CD1c-positive myeloid dendritic cell (primary cell): ENCODE data around the gene DHX36.

ENCODE experiments used
- DNase-seq: peaks from one replicate; pipeline ENCODE4 v3.0.0-alpha.2; 2016; ENCODE audit errors: extremely low spot score

DHX36 gene, protein sequence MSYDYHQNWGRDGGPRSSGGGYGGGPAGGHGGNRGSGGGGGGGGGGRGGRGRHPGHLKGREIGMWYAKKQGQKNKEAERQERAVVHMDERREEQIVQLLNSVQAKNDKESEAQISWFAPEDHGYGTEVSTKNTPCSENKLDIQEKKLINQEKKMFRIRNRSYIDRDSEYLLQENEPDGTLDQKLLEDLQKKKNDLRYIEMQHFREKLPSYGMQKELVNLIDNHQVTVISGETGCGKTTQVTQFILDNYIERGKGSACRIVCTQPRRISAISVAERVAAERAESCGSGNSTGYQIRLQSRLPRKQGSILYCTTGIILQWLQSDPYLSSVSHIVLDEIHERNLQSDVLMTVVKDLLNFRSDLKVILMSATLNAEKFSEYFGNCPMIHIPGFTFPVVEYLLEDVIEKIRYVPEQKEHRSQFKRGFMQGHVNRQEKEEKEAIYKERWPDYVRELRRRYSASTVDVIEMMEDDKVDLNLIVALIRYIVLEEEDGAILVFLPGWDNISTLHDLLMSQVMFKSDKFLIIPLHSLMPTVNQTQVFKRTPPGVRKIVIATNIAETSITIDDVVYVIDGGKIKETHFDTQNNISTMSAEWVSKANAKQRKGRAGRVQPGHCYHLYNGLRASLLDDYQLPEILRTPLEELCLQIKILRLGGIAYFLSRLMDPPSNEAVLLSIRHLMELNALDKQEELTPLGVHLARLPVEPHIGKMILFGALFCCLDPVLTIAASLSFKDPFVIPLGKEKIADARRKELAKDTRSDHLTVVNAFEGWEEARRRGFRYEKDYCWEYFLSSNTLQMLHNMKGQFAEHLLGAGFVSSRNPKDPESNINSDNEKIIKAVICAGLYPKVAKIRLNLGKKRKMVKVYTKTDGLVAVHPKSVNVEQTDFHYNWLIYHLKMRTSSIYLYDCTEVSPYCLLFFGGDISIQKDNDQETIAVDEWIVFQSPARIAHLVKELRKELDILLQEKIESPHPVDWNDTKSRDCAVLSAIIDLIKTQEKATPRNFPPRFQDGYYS

DNA sequence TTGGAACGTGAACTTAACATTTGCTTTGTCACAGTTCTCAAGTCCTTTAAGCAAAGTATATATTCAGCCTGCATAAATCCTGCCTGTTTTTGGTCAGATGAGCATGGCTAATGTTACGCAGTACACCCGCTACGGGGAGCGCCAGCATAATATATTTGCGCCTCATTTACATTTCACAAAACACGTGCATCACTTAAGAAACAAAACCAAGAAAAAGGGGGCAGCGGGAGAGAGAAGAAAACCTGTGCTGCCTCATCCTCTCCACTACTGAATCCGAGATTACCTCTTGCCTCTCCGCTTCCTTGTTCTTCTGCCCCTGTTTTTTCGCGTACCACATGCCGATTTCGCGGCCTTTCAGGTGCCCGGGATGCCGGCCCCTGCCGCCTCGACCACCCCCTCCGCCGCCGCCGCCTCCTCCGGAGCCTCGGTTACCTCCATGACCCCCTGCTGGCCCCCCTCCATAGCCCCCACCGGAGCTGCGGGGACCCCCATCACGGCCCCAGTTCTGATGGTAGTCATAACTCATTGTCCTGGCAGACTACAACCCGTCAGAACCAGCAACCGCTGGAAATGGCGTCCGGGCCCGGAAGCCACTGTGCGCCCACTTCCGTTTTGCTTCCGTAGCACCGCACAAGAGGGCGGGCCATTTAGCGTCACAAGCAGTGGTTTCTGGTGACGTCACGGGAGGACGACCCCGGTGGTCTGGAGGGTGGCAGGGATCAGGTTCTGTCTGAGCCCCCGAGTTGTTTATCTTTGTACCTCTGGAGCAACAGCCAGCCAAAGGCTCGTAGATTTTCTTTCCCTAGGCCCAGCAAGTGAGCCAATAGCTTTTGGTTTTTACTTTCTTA, at the start of gene DHX36:
TSS of gene DHX36 (minus strand) at position 597 of the 848 bp plus-strand sequence. CDS start at position 526, 71 bp downstream.
- DNase-seq, result peak; percentile 94

DNA sequence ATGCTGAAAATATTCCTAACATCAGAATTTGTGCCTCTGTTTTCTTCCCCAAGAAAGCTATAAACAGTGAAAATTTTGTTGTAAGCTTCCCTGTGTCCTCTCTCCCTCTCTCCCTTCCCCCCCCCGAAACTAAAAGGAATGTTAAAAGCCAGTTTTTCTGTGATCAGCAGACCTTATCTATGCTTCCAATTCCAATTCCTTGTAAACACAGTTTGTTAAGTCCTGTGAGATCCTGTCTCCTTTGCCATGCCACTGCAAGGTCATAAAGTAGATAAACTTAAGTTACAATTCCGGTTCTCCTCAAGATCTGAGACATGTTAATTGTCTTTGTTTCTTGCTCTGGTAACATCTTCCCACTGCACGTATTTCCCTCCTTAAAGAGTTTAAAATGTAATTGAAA, 42.9 kb upstream of the DHX36 start:
- no peak for DNase-seq

DNA sequence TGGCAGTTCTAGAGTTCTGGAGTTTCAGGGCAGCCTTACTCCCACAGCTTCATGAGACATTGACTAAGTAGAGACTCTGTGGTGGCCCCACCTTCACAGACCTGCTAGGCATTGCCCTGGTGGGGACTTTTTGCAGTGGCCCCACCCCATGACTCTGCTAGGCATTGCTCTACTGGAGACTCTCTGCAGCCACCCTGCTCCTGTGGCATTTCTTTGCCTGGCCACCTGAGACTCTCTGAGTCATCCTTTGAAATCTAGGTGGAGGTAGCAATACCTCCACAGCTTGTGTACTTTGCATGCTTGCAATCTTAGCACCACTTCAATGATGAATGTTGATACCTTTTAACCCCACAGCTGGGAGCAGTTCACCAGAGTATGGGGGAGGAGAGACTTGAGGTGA, 40.6 kb upstream of the DHX36 start:
- DNase-seq, result no peak

DNA sequence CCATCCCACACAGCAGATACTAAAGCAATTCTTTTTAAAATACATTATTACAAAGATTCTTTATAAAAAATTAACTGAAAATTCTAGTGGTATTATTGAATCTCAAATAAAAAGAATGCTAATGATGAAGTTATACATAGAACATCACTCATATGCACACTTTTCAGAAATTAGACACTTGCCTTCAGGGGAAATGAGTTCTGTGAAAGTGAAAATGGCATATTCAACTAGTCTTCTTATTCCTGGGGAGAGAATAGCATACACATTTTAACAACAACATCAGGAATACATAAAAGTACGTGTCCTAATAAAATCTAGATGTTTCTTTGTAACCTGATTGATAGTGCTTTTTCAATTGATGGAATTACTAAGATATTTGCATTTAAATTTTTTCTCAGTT, 36.8 kb upstream of the DHX36 start:
- DNase-seq, result no peak

DNA sequence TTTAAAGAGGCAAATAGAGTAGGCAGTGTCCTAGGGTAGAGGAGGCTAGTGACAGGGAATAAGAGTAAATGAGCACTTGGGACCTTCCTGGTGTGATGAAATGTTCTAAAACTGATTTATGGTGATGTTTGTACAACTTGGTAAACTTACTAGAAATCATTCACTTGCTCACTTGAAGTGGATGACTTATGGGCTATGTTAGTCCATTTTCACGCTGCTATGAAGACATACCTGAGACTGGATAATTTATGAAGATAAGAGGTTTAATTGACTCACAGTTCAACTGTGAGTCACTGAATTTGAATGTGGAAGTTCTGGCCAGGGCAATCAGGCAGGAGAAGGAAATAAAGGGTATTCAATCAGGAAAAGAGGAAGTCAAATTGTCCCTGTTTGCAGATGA, 31.7 kb upstream of the DHX36 start:
- DNase-seq, result no peak

DNA sequence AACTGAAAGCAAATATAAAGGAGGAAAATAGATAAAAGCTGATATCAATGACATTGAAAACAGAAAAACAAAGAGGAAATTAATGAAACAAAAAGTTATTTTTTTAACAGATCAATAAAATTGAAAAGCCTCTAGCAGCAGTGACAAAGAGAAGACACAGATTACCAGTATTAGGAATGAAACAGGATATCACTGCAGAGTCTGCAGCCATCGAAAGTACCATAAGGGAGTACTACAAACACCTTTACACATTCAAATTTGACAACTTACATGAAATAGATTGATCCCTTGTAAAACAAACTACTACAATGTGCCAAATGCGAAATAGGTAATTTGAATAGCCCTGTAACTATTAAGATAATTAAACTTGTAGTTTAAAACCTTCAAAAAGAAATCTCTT, 24.9 kb upstream of the DHX36 start:
- DNase-seq, result no peak

DNA sequence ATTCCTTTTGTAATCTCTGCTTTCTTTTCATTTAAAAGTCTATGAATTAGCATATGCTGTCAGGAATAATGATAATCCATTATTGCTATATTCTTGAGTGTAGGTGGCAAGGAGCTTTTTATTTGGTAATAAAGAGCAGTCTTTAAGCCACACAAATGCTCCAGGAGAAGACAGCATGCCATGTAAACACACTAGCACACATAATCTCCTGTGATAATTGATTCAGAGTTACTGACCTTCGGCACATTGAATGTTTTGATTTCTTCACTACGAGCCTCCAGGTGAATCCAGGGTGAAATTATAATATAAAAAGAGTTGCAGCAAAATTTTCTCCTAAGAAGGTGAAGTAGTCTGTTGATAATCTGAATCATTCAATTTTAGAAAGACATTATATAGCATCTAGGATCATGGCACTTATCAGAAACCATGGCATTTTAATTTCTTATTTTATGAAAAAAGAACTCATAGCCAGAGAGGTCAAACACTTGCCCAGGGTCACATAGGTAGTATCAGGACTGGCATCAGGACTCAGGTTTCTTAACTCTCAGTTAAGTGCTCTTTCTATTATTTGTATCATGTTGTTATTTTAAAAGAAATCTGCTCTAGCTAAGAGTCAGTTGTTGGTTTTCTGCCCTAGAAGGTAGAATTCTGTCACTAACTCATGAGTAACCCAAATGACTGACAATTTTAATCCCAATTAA, 21.3 kb upstream of the DHX36 start:
- DNase-seq, result no peak

DNA sequence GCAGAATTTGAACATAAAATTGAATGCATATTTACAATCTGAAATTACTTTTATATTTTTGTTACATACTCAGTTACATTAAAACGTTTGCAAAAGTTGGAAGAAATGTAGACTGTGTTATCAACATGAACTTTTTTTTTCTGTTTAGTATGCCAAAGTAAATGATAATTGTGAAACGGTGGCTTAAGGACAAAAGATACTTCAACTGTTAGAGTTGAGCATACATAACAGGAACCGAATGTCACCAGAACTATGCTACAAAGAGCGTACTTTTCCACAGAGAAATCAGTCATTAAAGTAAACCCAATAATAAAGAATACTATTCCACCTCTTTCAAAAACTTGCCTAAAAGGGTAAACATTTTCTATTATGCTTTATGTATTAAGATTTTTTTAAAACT, 14.3 kb upstream of the DHX36 start:
- no peak for DNase-seq

DNA sequence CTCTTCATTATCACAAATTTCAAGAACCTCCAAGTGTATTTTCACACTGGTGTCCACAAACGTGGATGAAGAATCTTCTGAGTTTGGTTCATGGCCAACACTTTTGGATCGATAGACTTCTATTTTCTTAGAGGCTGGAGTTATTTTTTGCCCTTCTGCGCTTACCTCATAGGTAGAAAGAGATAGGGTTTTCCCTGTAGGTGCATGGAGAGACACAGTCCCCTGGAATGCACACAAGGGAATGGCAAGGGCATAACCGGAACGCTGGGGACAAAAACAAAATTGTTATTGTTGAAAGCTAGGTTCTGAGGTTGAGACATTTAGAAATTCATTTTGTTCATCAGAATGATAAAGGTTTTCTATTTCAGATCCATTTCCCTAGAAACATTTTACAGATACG, 13.7 kb upstream of the DHX36 start:
- no peak for DNase-seq

DNA sequence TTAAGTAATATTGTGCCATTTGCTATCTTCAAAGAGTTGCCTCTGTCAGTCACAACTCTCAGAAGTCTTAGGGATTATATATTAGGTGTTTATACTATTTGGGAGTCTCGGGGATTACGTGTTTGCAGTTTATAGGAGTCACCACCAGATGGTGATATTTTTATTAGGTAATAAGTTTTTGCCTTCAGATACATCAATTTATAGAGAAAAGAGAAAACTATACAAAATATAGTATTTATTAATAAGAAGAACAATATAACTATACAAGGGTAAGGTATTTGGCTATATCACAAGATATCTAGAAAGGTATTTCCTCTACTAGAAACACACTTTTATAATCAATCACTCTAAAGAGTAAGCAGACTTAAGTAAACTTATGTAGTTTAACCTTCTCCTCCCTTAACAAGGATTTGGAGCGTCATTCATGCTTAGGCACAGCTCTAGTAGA, 10.7 kb upstream of the DHX36 start:
- DNase-seq, result peak; percentile 47

DNA sequence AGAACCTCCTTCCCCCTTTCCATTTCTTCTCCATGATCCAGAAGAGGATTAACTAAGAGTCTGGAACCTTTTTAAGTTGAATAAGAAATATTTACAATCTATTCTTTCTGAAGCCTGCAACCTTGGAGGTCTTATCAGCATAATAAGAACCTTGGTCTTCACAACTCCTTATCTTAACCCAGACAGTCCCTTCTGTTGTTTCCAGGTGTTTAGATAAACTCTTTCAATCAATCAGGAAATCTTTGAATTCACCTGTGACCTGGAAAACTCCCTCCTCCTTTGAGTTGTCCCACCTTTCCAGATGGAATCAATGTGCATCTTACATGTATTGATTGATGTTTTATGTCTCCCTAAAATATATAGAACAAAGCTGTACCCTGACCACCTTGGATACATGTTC, 3.6 kb upstream of the DHX36 start:
- DNase-seq, result no peak

DNA sequence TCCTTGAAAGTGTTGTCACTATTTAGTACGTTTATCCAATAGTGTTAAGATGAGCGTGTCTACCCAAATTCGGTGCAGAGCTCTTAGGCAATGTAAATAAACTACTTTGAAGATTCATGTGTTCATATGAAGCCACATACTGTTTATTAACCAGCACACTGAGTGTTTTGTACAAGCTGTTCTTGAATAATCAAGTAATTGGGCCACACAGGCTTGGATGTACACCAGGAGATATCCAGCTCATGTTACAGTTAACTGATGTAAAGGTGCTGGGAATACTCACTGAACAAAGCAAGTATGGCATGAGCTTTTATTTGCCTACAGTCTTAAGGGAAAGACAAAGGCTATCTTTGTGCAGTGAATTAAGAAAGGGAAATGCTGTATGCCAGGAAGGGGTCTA, 632 bp upstream of the DHX36 start:
- DNase-seq, result peak; percentile 8

DNA sequence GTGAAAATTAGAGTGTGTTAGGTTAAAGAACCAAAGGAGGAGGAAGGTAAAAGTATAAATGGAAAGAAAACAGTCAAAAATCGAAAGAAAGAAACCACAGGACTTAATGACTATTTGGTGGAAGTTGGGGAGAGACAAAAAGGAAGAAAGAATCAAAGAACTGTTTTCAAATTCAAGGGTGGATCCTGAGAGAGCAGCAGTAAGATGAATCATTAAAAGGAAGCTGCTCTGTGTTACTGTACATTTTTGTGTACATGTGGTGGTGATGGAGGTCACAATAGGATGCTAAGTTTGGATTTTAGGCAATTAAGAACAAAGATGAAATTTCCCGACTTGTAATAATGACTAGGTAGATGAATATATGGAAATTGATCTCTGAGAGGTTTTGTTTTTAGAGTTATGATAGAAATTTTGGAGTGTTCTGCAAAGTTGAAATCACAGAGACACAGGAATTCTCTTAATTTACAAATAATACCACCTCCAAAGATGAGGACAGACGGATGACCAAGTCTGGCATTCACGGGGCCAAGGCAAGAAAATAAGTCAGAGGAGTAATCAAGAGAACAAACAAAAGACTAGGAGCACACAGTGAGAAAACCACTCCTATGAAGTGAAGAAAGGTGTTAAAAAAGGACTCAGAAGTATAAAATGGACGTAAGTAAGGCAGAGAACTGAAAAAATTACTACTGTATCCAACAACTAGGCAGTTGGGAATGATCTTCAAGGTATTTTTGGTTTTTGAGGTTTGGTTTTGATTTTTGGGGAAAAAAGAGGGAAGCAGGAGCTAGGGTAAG, 7.1 kb downstream of the DHX36 start:
- no peak for DNase-seq

DNA sequence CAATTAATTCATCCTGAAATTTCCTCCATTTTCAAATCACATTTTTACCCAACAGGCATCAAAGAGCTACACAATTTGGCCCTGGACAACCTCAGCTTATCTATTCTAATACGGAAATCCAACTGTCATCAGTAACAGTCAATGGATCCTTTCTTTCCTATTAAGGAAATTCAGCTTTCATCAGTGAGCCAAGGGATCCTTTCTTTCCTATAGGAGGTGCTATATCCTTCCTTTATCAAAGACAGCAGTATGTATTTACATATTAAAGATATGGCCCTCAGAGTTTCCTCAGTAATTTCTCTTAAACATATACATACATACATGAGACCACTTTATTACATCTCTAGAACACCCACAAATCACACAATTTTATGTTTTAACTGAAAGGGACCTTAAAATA, 10.1 kb downstream of the DHX36 start:
- DNase-seq, result no peak

DNA sequence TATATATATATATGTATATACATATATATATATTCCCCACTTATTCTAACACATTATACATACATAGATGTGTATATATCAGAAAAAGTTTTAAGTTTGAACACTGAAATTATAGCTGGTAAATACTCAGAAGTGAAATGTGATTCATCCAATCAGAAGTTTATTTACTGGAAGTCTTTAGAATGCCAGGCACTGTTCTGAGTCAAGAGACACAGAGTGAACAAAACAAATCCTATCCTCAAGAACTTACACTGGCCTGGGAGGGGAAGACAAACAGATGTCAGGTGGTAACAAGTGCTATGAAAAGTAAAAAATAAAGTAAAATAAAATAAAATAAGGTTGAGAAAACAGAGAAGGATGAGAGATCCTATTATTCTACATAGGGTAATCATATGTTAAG, 13.4 kb downstream of the DHX36 start:
- DNase-seq, result no peak

DNA sequence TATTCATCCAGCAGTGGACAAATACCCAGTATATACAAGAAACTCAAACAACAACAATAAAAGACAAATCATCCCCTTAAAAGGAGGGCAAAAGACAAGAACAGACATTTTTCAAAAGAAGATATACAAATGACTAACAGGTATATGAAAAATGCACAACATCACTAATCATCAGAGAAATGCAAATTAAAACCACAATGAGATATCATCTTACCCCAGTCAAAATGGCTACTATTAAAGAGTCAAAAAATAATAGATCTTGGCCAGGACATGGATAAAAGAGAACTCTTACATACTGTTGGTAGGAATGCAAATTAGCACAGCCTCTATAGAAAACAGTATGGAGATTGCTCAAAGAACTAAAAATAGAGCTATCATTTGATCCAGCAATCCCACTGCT, 16.9 kb downstream of the DHX36 start:
- no peak for DNase-seq

DNA sequence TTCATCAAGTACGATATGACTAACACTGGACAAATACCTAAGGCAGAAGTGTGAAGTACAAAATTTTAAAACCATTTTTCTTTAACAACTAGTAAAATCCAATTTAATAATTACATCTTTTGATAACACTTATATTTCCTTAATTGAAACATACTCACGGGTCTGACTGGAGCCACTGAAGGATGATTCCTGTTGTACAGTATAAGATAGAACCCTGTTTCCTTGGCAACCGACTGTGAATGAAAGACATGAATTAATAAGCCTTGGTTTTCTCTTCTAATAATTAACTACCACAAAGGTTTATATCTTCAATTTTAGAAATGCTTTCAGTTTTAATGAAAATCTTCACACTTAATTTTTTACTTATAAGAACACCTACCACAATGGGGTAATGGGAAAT, 19.4 kb downstream of the DHX36 start:
- no peak for DNase-seq

DNA sequence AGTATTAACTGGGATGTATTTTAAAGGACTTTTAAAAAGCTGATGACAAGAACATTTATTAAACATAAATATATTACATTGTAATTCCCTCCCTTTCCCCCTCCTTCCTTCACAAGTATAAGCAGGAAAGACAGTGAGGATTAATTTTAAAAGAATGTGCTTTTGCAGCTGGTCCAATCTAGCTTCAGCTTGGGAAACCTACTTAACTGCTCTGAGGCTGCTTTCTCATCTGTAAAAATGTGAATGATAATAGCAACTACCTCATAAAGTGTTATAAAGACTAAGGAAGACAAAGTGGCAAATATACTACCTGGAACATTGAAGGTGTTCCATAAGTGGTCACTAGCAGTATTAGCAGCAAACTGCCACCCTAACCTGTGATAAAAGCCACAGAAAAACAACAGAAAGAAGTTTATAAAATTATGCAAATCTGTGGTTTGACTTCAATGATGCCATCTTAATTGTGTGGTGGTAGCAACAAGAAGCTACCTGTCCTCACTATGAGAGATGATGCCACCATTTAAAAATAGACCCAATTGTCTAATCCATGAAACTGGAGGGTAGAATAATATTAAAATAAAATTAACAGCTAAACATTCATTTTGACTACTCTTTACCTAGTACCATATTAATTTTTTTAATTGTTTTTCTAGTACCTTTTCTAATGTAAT, 20.0 kb downstream of the DHX36 start:
- DNase-seq, result no peak

DNA sequence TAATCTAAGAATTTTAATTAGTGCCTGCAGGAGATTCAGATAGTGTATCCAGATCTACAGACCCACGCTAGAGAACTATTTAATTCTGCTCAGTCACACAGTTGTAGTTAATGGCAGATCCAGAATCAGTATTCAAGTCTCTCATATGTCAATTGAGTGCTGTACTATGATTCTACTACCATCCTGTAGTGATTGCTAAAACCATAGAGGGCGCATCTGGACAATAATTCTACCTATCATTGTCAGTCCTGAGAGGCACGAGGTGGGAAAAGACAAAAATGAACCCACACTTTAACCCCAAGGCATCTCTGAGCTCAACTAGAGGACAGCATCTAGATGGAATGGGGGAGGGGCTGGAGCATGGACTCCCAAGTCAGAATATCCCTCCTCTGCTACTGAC, 22.7 kb downstream of the DHX36 start:
- no peak for DNase-seq

DNA sequence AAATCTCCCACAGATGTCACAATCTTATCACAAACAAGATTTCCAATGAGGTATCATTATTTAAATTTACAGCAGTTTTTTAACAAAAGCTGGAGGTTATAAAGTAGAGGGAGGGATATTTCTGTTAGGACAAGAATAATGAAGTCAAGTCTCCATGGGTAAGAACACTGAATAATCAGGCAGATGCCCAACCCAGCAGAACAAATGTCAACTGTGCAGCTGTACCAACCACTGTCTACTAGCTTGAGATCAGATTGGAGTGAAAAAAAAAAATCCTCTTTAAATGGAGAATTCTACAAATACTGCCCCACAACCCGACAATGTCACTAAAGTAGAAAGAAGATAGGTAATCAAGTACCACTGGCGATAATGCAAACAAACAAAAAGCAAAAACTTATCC, 30.3 kb downstream of the DHX36 start:
- no peak for DNase-seq
